Prostate gland (tissue), 2 donors: ENCODE results near the gene ABCB8.

Experiments used
- CTCF ChIP-seq, 4 experiments: fragments of 200-600 bp in 2 of 4; fragments of 450-650 bp in 2 of 4; sonication (generic) in 2 of 4; IDR thresholded peaks; 1 replicate in 3 of 4; 2 replicates in 1 of 4; pipeline ENCODE4 v1.5.1; 2016 to 2019; ENCODE audit warnings: antibody characterized with exemption in 4 of 4, mild to moderate bottlenecking in 2 of 4, moderate library complexity in 2 of 4
- POLR2A ChIP-seq: fragments of 450-650 bp; IDR thresholded peaks from one replicate; pipeline ENCODE4 v1.6.1; 2016; ENCODE audit warnings: antibody characterized with exemption, mild to moderate bottlenecking
- POLR2AphosphoS5 ChIP-seq: sonication (generic); formaldehyde crosslinking; IDR thresholded peaks from one replicate; pipeline ENCODE4 v1.6.1; 2017; ENCODE audit warnings: antibody characterized with exemption

- TF ChIP-seq CTCF (IDR thresholded peaks at IDR 0.05) (no peak), POLR2AphosphoS5 (no peak), POLR2A (no peak)
Observed at GRCh38 chr7:151091003-151091402, 62.8 kb downstream of the ABCB8 start.
